Measurements from ENCODE around the gene U2AF2.

- TF ChIP-seq POLR2AphosphoS2 (conservative IDR thresholded peaks at IDR 0.05; ENCODE audit: low read length) (0 out of 2 replicates have a peak, but pooled peaks have one; percentile 7), POLR2A (IDR thresholded peaks at IDR 0.05; ENCODE audit: low read length) (no peak), JUNB (IDR thresholded peaks at IDR 0.05) (no peak), CBX8 (IDR thresholded peaks at IDR 0.05) (no peak), RAD21 (conservative IDR thresholded peaks at IDR 0.05 in 1 of 2, IDR thresholded peaks at IDR 0.05 in 1 of 2) (no peak)
- TF ChIP-seq, protein P1, sequence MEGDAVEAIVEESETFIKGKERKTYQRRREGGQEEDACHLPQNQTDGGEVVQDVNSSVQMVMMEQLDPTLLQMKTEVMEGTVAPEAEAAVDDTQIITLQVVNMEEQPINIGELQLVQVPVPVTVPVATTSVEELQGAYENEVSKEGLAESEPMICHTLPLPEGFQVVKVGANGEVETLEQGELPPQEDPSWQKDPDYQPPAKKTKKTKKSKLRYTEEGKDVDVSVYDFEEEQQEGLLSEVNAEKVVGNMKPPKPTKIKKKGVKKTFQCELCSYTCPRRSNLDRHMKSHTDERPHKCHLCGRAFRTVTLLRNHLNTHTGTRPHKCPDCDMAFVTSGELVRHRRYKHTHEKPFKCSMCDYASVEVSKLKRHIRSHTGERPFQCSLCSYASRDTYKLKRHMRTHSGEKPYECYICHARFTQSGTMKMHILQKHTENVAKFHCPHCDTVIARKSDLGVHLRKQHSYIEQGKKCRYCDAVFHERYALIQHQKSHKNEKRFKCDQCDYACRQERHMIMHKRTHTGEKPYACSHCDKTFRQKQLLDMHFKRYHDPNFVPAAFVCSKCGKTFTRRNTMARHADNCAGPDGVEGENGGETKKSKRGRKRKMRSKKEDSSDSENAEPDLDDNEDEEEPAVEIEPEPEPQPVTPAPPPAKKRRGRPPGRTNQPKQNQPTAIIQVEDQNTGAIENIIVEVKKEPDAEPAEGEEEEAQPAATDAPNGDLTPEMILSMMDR (IDR thresholded peaks at IDR 0.05): no peak
Observed at GRCh38 chr19:55667006-55667381, 12.2 kb downstream of the U2AF2 start.
